Osteoblast (primary cell): Measurements from ENCODE around the gene FKBP11. TPM values are rescaled to one million over a fixed set of nuclear protein-coding genes. Genes with fewer than 3 reads are reported as not detected.

Experiments used
- DNase-seq: peaks from one replicate; pipeline ENCODE4 v3.0.0; 2011; ENCODE audit warnings: low spot score, mixed read lengths; ENCODE audit not compliant: insufficient read length; ENCODE audit errors: missing footprints
- H2AFZ ChIP-seq: 2 replicates; pipeline ENCODE4 v1.6.0; 2011; ENCODE audit warnings: mild to moderate bottlenecking, low read length
- H3K27ac ChIP-seq: 2 replicates; pipeline ENCODE4 v1.5.1; 2011; ENCODE audit warnings: mild to moderate bottlenecking, low read depth, low read length, moderate library complexity
- H3K27me3 ChIP-seq: 2 replicates; pipeline ENCODE4 v1.6.0; 2012; ENCODE audit warnings: mild to moderate bottlenecking, control low read depth, inconsistent platforms, low read length, moderate library complexity; ENCODE audit not compliant: insufficient read depth
- H3K36me3 ChIP-seq: 2 replicates; pipeline ENCODE4 v1.5.1; 2011; ENCODE audit warnings: mild to moderate bottlenecking, low read length, control low read depth, moderate library complexity; ENCODE audit not compliant: insufficient read depth
- H3K4me1 ChIP-seq: 2 replicates; pipeline ENCODE4 v1.5.1; 2011; ENCODE audit warnings: mild to moderate bottlenecking, low read length, control low read depth, moderate library complexity; ENCODE audit not compliant: insufficient read depth
- H3K4me2 ChIP-seq: 2 replicates; pipeline ENCODE4 v1.6.0; 2011; ENCODE audit warnings: mild to moderate bottlenecking, low read length; ENCODE audit not compliant: insufficient read depth
- H3K4me3 ChIP-seq: fragments of 200-600 bp; sonication (generic); 3 replicates; pipeline ENCODE4 v1.5.1; 2012; ENCODE audit warnings: mild to moderate bottlenecking, low read length, inconsistent platforms; ENCODE audit not compliant: insufficient read depth
- H3K79me2 ChIP-seq: 2 replicates; pipeline ENCODE4 v1.6.0; 2012; ENCODE audit warnings: mild to moderate bottlenecking, low read length, control low read depth, inconsistent platforms; ENCODE audit not compliant: insufficient read depth
- H3K9me3 ChIP-seq: 2 replicates; pipeline ENCODE4 v1.5.1; 2011; ENCODE audit warnings: low read depth, low read length, control low read depth
- H4K20me1 ChIP-seq: 2 replicates; pipeline ENCODE4 v1.6.0; 2012; ENCODE audit warnings: mild to moderate bottlenecking, low read length, control low read depth; ENCODE audit not compliant: insufficient read depth
- CTCF ChIP-seq: IDR thresholded peaks from 2 replicates; pipeline ENCODE4 v1.5.1; 2011; ENCODE audit warnings: mild to moderate bottlenecking, low read depth, low read length, moderate library complexity; ENCODE audit errors: extremely low read depth
- total RNA-seq: library from RNA; depleted of rRNA; stranded (reverse); fragments of >200 nt; gene quantifications from 2 replicates; pipeline ENCODE4 v1.2.3, GENCODE V29; 2012

FKBP11 gene
- total RNA-seq, 1 donor, result 31.8 TPM

- Histone ChIP-seq H3K4me2 (no peak overlapping the region), H3K4me3 (no peak overlapping the region), H3K27me3 (peaks cover 24% of the 10 kb centered on the region), H3K27ac (no peak overlapping the region), H3K79me2 (no peaks in the 10 kb centered on the region), H4K20me1 (no peaks in the 10 kb centered on the region), H3K9me3 (no peaks in the 10 kb centered on the region), H3K36me3 (no peaks in the 10 kb centered on the region), H2AFZ (no peak overlapping the region), H3K4me1 (peaks cover 12% of the 10 kb centered on the region)
- peak; percentile 60 for TF ChIP-seq CTCF
- peak; percentile 95 for DNase-seq
These were observed 40.1 kb upstream of the FKBP11 start for GRCh38 chr12:48965298-48965838.

- DNase-seq, result no peak
- TF ChIP-seq CTCF, result no peak
- H3K36me3 ChIP-seq, result no peaks in the 10 kb centered on the region
- H3K4me3 ChIP-seq, result no peak overlapping the region
- H3K4me1 ChIP-seq, result peaks cover 18% of the 10 kb centered on the region
- H3K79me2 ChIP-seq, result peaks cover 5% of the 10 kb centered on the region
- no peak overlapping the region for H3K4me2 ChIP-seq
- no peaks in the 10 kb centered on the region for H4K20me1 ChIP-seq
- no peak overlapping the region for H2AFZ ChIP-seq
- peaks cover 8% of the 10 kb centered on the region for H3K27me3 ChIP-seq
- H3K27ac ChIP-seq, result no peak overlapping the region
- H3K9me3 ChIP-seq, result no peaks in the 10 kb centered on the region
These were observed 36.5 kb upstream of the FKBP11 start for GRCh38 chr12:48961801-48962200.

- no peak overlapping the region for H3K27ac ChIP-seq
- peak; percentile 47 for DNase-seq
- H3K4me2 ChIP-seq, result no peak overlapping the region
- no peaks in the 10 kb centered on the region for H3K36me3 ChIP-seq
- peaks cover 18% of the 10 kb centered on the region for H3K4me1 ChIP-seq
- no peak for TF ChIP-seq CTCF
- H2AFZ ChIP-seq, result peak overlapping the region; percentile 7
- H3K4me3 ChIP-seq, result no peak overlapping the region
- H4K20me1 ChIP-seq, result no peaks in the 10 kb centered on the region
- H3K27me3 ChIP-seq, result peaks cover 3% of the 10 kb centered on the region
- peaks cover 10% of the 10 kb centered on the region for H3K79me2 ChIP-seq
- H3K9me3 ChIP-seq, result no peaks in the 10 kb centered on the region
These were observed 36.0 kb upstream of the FKBP11 start for GRCh38 chr12:48961331-48961730.

- Histone ChIP-seq H3K4me3 (no peak overlapping the region), H3K4me1 (peaks cover 21% of the 10 kb centered on the region), H3K27me3 (peaks cover 2% of the 10 kb centered on the region), H3K36me3 (no peaks in the 10 kb centered on the region), H3K79me2 (peaks cover 14% of the 10 kb centered on the region), H3K9me3 (no peaks in the 10 kb centered on the region), H4K20me1 (peaks cover 4% of the 10 kb centered on the region), H3K27ac (no peak overlapping the region), H3K4me2 (no peak overlapping the region), H2AFZ (peak overlapping the region; percentile 7)
- no peak for DNase-seq
- TF ChIP-seq CTCF, result no peak
These were observed 35.5 kb upstream of the FKBP11 start for GRCh38 chr12:48960834-48961233.
